Hematopoietic multipotent progenitor cell treated with erythropoietin and hydrocortisone succinate and interleukin-3 and kit ligand, for 8 days (in vitro differentiated cells): ENCODE data around the gene ATP1A1.

Experiments
- DNase-seq: peaks from one replicate; pipeline ENCODE4 v3.0.0-alpha.2; 2015

The ATP1A1 gene

DNA sequence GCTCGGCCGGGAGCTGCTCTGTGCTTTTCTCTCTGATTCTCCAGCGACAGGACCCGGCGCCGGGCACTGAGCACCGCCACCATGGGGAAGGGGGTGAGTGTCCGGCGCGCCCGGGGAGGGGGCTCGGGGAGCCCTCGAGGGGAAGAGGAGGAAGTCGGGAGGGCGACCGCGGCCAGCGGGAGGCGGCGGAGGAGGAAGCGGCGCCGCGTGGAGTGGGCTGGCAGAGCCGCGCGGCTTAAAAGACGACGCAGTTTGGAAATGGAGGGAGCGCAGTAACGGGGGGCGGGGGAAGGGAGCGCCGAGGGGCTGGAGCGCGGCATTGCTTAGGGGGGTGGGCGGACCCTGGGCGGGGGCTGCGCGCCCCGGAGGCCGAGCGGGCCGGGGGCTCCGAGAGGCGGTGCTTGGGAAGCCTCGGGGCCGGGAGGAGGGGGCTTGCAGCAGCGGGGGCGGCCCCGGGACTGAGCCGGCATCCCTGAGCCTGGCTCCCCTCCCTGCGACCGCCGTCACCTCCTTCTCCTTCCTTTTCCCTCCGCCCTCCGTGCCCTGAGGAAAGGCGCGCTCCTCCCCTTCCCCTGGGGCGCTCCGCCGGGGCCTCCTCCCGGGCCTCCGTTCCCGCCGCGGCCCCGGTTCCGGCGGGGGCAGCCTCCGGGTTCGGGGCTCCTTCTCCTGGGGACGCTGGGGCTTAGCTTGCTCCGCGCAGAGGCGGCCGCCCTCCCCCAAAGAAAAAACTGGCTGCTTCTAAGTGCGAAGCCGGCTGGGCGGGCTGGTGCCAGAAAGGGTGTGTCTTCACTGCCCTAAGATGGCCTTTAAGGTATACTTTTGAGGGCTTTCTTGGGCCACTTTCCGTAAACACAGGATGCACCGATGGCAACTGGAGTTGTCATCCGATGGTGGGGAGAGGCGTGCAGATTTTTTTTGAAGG is 648 bp downstream of the ATP1A1 start:
- DNase-seq, result peak; percentile 65

- no peak for DNase-seq
These were observed 1.5 kb downstream of the ATP1A1 start for GRCh38 chr1:116374353-116375147.

- no peak for DNase-seq
These were observed 2.3 kb downstream of the ATP1A1 start for GRCh38 chr1:116375148-116375886.

DNA sequence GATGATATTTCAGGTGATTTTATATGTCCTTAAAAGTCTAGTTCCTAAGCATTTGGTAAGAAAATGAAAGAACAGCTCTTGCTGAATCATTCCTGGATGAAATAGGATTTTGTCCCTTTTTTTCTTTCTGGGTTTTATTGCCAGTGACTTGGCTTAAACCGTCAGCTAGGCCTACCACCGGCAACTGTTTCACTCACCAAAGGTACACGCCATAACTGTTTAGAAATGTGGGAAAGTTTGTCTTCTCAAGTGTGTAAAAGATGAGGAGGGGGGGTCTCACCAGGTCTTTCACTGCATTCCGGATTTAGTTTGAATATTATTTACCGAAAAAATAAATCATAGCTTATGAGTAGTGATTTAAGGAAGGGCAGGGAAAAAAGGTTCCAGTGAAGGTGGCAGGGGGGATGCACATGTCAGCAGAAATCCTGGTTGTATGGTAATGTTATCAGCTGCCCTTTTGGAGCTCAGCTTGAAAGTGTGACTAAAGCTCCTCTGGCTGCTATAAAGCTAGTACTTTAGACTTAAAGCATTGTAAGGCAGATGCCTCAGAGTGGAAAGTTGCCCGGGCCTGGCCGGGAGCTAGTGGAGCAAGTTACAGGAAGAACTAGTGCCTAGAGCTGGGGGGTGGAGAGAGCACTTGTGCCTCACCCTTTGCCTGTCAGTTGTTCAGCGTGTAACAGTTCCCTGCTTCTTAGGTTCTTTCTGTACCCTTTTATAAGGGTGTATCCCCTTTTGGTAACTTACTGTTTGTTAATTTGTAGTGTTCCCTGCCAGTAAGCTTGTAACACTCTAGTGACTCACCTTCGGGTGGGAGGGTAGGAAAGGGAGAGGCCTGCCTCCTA is 3.1 kb downstream of the ATP1A1 start:
- no peak for DNase-seq

DNA sequence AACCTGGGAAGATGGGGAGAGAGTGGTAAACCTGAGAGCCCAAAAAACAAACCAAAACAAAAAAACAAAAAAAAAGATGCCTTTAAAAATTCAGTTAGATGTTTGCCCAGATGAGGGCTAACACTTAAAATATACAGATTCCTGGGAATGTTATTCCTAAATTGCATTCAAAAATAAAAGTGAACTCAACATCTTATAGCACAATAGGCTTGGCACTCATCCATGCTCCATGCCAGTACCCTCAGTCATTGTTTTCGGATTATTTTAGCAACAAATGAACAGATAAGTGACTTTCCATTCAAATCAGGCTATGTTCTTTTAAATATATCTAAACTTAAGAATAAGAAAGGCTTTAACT is 3.7 kb downstream of the ATP1A1 start:
- DNase-seq, result no peak

DNA sequence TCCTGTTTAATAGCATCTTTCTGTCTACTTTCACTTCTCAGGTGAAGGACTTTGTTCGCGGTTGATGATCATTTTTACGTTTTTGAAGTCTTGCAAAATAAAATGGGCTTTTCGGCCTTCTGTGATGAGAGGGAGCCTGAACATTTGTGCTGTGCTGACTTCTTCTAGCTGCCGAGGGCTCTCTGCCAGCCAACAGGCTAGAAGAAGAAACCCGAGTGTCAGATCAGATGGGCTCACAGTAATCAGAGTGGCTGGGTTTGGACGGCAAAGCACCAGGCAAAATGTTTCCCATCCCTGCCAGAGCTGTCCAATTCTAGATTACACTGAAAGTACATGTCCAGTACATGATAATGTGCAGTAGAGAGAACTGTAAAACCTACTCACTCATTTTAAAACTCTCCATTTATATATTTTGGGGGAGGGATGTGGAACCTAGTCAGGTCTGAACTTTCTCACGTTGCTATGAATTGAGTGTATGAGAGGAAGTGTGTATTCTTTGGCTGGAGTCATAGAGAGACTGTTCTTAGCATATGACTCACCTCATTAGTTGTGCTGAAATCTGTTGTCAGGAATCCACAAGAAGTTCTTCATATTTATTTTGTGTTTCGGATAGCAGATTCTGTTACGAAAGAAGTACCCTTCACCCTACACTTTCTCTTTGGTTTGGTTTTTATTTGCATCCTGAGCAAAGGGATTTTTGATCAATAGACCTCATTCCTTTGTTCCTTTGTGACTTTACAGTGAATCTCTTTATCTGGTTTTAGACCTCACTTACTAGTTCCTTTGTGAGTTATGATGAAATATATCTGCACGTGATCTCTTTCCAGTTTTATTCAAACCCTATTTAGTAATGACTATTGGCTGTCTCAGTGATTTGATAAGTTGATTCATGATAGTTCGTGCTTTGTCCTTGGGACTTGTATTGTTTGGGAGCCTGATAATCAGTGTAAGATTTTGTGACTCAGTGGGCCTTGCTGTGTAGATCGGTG is 4.8 kb downstream of the ATP1A1 start:
- no peak for DNase-seq

GRCh38 chr1:116379057-116379630 is 6.1 kb downstream of the ATP1A1 start:
- DNase-seq, result no peak

DNA sequence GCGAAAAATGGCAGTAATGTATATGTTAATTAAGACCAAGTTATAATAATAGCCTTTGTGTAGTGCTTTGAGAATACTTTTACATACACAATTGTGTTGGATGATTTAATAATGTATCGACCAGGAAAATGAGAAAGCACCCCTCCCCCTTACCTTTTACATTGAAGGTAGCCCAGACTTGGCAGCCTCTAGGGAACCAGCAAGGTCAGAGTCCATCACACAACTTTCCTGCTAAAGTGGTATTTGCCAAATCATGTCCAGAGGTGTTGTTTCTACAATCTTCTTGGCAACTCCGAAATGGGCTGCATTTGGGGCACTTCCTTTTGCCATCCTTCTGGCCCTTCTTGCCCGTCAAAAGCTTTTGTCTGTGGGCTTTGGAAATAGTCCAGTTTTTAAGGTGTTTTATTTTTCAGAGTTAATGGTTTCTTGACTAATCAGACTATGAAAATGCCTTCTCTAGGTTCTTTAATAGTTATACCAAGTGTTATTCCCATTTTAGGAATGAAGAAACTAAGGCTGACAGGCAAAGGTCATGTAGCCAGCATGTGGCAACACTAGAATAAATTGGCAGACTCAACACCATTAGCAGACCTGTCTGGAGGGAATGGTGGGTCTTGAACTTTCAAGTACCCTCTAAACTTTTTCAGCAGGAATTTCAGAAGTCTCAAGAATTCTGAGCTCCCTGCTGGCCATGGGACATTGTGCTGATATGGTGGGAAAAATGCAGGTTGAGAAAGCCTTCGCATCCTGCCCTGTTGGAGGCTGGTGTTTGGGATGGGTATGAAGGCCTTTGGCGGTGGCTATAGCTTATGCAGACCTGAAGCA is 6.8 kb downstream of the ATP1A1 start:
- no peak for DNase-seq

GRCh38 chr1:116380499-116381242 is 7.6 kb downstream of the ATP1A1 start:
- no peak for DNase-seq

DNA sequence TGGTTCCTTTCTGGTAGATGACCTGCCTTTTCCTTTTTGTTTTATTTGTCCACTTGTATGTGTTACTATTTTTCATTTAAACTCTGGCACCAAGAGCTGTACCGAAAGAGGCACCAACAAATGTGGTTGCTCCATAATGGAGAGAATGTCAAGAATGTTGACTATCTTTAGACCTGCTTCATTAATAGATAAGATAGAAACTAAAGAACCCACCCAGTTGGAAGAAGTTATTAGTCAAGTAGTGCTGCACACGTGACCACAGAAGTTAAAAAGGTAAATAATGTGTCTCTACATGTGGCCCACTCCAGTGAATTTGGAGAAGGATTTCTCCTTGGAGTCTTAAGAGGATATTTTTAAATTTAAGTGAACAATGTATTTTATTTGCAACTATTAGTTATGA is 9.3 kb downstream of the ATP1A1 start:
- no peak for DNase-seq

- no peak for DNase-seq
These were observed 9.9 kb downstream of the ATP1A1 start for GRCh38 chr1:116382857-116383483.

DNA sequence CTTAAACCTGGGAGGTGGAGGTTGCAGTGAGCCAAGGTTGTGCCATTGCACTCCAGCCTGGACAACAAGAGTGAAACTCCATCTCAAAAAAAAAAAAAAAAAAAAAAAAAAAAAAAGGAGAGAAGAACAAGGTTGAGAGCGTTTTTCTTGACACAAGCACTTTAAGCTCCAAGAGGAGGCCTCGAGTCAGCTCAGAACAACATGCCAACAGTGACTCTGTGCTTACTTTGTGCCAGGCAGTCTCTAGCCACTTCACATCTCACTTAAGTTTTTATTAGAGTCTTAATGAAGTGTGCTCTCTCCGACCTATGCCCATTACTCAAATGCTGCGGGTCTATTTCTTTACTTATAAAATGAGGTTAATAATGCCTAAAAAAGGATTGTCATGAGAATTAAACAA is 13.0 kb downstream of the ATP1A1 start:
- DNase-seq, result no peak

DNA sequence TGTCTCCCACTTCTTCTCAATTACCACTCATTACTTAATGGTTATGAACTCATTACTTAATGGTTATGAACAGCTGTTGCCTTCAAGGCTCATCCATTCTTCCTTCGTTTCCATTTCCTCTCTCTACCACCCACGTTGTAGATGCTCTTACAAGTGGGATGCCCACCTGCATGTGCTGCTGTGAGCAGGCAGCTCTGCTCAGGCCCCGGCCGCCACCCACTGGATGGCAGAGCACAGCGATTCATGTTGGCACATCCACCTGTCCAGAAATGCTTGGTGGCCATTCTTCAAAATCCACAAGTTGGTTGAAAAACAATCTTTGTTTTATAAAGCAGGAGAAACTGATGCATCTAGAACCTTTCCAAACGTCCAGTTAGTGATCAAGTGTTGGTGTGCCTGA is 14.5 kb downstream of the ATP1A1 start:
- DNase-seq, result no peak

DNA sequence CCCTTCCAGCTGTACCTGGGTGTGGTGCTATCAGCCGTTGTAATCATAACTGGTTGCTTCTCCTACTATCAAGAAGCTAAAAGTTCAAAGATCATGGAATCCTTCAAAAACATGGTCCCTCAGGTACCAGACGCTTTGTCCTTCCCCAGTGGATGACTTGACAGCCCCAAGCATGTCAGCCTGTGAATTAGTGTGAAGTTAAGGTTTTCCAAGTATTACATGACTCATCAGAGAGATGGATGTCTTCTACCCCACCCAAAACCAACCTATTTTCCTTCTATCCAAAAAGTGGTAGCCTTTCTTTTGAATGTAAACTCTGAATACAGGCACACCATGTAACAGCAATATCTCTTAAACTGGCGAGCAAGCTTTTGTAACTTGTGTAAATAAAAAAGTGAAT is 15.1 kb downstream of the ATP1A1 start:
- DNase-seq, result no peak

DNA sequence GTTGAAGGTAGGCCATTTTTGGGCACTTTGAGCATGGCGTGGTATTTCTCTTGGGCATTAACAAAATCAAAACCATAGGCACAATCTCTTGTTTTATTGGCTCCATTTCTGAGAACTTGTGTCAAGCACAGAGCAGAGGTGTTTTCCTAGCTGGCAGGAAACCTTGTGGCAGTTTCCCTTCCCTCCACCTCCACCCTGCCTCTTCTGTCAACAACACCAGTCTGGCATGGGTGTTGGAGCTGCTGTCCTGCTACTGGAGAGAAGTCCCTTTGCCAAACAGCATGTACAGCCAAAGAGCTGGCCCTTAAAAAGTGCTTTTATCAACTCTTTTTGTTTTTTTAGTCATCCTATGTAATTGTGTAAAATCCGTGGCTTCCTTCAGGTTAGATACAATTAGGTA is 16.0 kb downstream of the ATP1A1 start:
- DNase-seq, result no peak

DNA sequence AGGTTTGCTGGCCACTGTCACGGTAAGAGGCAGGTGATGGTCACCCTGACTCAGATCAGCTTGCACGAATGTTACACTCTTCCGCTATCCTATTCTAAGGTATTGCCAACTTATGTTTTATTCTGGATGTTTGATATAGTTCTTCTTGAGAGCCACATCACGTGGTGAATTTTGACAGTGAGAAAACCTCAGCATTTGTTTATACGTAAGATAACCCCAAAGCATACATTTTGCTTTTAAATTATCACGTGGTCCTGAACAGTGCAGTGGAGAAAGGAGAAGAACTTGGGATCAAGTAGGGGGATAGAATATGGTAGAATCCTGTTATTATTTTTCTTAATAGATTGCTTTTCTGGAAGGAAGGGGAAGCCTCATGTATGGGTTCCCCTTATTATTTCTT is 16.6 kb downstream of the ATP1A1 start:
- no peak for DNase-seq

- DNase-seq, result no peak
These were observed 17.2 kb downstream of the ATP1A1 start for GRCh38 chr1:116390195-116390594.

- no peak for DNase-seq
These were observed 18.1 kb downstream of the ATP1A1 start for GRCh38 chr1:116391185-116391584.
